Astrocyte (in vitro differentiated cells and primary cell): ENCODE data around the gene MRPL12.

ENCODE experiments used
- CTCF ChIP-seq: IDR thresholded peaks from 2 replicates; pipeline ENCODE4 v1.5.1; 2011; ENCODE audit warnings: low read depth, mild to moderate bottlenecking, inconsistent platforms, low read length, moderate library complexity; ENCODE audit not compliant: insufficient read depth
- EZH2 ChIP-seq: IDR thresholded peaks from 2 replicates; pipeline ENCODE4 v1.6.1; 2012; ENCODE audit warnings: mild to moderate bottlenecking, low read length, inconsistent platforms; ENCODE audit not compliant: insufficient read depth

GRCh38 chr17:81681672-81682071 is 21.5 kb upstream of the MRPL12 start:
- no peak for TF ChIP-seq CTCF
- no peak for TF ChIP-seq EZH2
